ENCODE results near the gene MAMLD1. TPM values are rescaled to one million over a fixed set of nuclear protein-coding genes. Genes with fewer than 3 reads are reported as not detected.
A peak's percentile ranks its signal among the peaks of the same experiment; 100 is the strongest.

MAMLD1 gene
- total RNA-seq, 1 donor from 2014 or later = 5.0 TPM

GRCh38 chrX:150536455-150537116 is 173.5 kb downstream of the MAMLD1 start:
- peak; percentile 20 for TF ChIP-seq CTCF (IDR thresholded peaks at IDR 0.05)
- ATAC-seq = no peak
- Histone ChIP-seq H3K9me3 (no peaks in the 10 kb centered on the region), H3K4me3 (no peak overlapping the region), H3K4me1 (no peaks in the 10 kb centered on the region), H3K27me3 (no peaks in the 10 kb centered on the region), H3K27ac (no peak overlapping the region), H3K36me3 (no peaks in the 10 kb centered on the region)
- DNase-seq = no peak
- intact Hi-C loops (cut with DNase I) = no loop called here

DNA sequence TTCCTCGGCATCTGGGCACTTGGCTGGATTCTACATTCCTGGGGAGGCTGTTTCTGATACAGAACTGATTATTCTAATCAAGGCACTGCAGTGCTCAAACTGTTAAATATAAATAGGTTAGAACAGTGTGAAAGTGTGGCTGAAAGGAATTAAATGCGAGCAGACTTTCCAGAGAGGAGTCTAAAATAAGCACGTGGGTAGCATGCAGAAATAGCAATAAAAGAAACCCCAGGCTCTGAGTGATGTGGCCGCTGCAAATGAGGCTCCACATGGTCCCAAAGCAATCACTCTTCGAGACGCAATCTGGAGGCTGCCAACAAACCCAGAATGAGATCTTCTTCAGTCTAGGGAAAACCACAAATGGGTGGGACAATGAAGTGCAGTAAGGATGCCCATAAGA is 174.7 kb downstream of the MAMLD1 start:
- Histone ChIP-seq H3K4me3 (no peak overlapping the region), H3K9me3 (no peaks in the 10 kb centered on the region), H3K27me3 (no peaks in the 10 kb centered on the region), H3K36me3 (no peaks in the 10 kb centered on the region), H3K4me1 (no peaks in the 10 kb centered on the region), H3K27ac (no peak overlapping the region)
- intact Hi-C loops (cut with DNase I) = no loop called here
- DNase-seq = no peak
- TF ChIP-seq CTCF (IDR thresholded peaks at IDR 0.05) = no peak
- no peak for ATAC-seq

GRCh38 chrX:150540965-150541364 is 177.8 kb downstream of the MAMLD1 start:
- DNase-seq (no peak), ATAC-seq (no peak)
- H3K4me3 ChIP-seq = no peak overlapping the region
- no peaks in the 10 kb centered on the region for H3K36me3 ChIP-seq
- no peak overlapping the region for H3K27ac ChIP-seq
- no peaks in the 10 kb centered on the region for H3K9me3 ChIP-seq
- intact Hi-C loops (cut with DNase I) = no loop called here
- TF ChIP-seq CTCF (IDR thresholded peaks at IDR 0.05) = no peak
- H3K4me1 ChIP-seq = no peaks in the 10 kb centered on the region
- H3K27me3 ChIP-seq = no peaks in the 10 kb centered on the region

DNA sequence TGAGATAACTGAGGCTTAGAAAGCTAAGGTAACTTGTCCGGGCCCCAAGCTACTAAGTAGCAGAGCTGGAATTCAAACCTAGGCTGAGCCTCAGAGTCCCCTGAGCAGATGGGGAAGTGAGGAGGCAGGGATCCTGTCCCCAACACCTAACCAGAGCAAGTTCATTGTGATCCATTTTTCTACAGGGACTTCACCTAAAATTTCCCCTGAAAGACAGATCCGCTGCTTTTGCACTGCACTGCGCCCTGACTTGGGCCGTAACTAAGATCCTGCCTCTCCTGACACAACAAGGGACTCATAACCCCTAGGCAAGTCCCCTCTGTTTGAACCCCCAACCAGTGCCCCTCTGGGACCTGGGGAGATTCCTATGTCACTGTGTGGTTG is 179.7 kb downstream of the MAMLD1 start:
- no peak for TF ChIP-seq CTCF (IDR thresholded peaks at IDR 0.05)
- DNase-seq (no peak), ATAC-seq (no peak)
- no peaks in the 10 kb centered on the region for H3K36me3 ChIP-seq
- H3K4me1 ChIP-seq = peaks cover under 1% of the 10 kb centered on the region
- no peaks in the 10 kb centered on the region for H3K9me3 ChIP-seq
- intact Hi-C loops (cut with DNase I) = no loop called here
- H3K27me3 ChIP-seq = no peaks in the 10 kb centered on the region
- no peak overlapping the region for H3K4me3 ChIP-seq
- H3K27ac ChIP-seq = no peak overlapping the region

DNA sequence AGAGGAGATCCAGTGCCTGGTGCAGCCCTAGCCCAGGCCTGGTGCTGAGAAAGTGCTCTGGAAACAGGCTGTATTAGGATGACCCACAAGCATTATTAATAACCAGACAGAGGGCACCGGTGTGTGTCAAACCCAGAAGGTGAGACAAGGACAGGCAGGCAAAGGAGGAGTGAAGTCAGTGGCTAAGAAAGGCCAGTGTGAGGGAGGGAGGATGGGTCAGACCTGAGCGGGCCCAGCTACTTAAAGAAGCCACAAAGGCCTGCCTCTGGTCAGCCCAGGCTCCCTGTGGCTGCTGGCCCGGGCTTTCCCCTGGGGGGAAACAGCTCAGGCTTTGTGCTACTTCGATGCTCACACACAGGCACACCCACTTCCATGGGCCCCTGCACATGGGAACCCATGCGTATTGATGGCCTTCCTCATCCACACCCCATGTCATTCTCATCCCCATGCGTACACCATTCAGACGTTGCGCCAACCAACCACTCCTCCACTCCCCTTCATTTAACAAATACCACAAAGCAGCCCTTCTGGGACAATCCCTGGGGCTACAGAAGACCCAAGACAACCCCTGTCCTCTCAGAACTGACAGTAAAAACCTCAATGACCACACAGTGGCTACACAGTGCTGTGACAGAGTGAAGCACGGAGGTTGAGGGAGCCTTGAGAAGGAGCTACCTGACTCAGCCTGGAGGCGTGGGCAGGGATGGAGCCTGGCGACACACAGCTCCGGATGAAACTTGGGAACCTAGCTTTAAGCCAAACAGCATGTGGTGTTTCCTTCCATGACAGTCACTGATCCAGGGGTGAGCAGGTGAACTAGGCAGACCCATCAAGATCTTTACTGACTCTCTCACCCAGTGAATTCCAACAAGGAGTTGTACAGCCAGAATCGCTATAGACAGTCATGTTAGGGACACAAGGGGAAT is 180.4 kb downstream of the MAMLD1 start:
- Histone ChIP-seq H3K4me1 (peaks cover 4% of the 10 kb centered on the region), H3K27ac (no peak overlapping the region), H3K27me3 (no peaks in the 10 kb centered on the region), H3K9me3 (no peaks in the 10 kb centered on the region), H3K36me3 (no peaks in the 10 kb centered on the region), H3K4me3 (no peak overlapping the region)
- DNase-seq = no peak
- ATAC-seq = no peak
- TF ChIP-seq CTCF (IDR thresholded peaks at IDR 0.05) = no peak
- intact Hi-C loops (cut with DNase I) = no loop called here
